IPS DF 6.9 (cell line): ENCODE results near the gene HSPB8.

Experiments used
- DNase-seq: peaks from one replicate; pipeline ENCODE4 v3.0.0-alpha.2; 2013; ENCODE audit warnings: low read depth, low spot score
- H3K27ac ChIP-seq: one replicate; pipeline ENCODE4 v1.5.1; 2013; ENCODE audit warnings: low read length, control low read depth
- H3K27me3 ChIP-seq: 2 replicates; pipeline ENCODE4 v1.6.1; 2013; ENCODE audit warnings: mild to moderate bottlenecking, low read length; ENCODE audit not compliant: control insufficient read depth, insufficient read depth
- H3K36me3 ChIP-seq: 2 replicates; pipeline ENCODE4 v1.6.1; 2013; ENCODE audit warnings: low read length; ENCODE audit not compliant: control insufficient read depth, insufficient read depth
- H3K4me1 ChIP-seq: 2 replicates; pipeline ENCODE4 v1.6.1; 2013; ENCODE audit warnings: low read length; ENCODE audit not compliant: control insufficient read depth, insufficient read depth
- H3K4me3 ChIP-seq: 2 replicates; pipeline ENCODE4 v1.5.1; 2013; ENCODE audit warnings: mild to moderate bottlenecking, low read length
- H3K9me3 ChIP-seq: 2 replicates; pipeline ENCODE4 v1.6.1; 2013; ENCODE audit warnings: low read length, inconsistent platforms; ENCODE audit not compliant: control insufficient read depth, insufficient read depth
- WGBS: extraction: QIAGEN DNeasy Blood & Tissue Kit; methylation state at CpG from one replicate; pipeline ENCODE4 v1.1.7; 2013; ENCODE audit warnings: mixed read lengths, missing lambda C conversion rate; ENCODE audit not compliant: insufficient read length, insufficient coverage; 5-methylcytosine and 5-hydroxymethylcytosine counted together

The HSPB8 gene

DNA sequence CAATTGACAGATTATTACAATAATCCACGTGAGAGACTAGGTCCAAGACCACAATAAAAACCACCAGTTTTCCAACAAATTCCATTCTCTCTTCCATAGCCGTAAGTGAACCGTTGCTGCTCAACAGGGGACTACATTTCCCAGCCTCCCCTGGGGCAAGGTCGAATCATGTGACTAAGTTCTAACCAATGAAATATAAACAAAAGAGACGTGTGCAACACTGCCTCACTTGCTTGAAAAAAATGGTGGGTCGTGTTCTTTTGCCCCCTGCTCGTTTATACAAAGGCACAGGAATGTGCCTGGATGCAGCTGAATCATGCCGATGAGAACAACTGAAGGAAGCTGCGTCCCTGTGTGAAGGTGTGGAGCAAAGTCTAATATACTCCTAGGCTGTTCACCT, 51.1 kb downstream of the HSPB8 start:
- H3K4me3 ChIP-seq: no peak overlapping the region
- no peak overlapping the region for H3K27ac ChIP-seq
- H3K4me1 ChIP-seq: peaks cover 7% of the 10 kb centered on the region; the same call in 1 of the 2 replicates
- no peaks in the 10 kb centered on the region for H3K27me3 ChIP-seq
- peak; percentile 61 for DNase-seq
- H3K9me3 ChIP-seq: no peaks in the 10 kb centered on the region
- no CpG with 5 or more reads among the region's 9 CpGs for WGBS
- H3K36me3 ChIP-seq: no peaks in the 10 kb centered on the region

DNA sequence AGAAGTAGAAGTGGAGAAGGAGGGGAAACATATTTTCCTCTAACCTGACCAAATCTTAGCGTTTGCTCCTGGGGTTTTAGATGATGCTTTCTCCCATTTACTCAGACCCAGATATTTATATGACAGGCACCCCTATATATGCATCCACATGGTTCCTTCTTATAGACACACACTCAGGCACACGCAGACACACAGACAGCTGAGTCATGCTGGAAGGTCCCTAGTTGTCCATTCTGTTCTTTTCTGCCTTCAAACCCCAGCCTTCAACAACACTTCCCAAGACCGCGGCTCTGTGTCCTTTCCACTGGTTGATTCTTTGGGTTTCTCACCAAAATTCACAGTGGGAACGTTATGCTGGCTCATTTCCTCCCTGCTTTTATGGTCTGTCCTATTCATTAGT, 52.1 kb downstream of the HSPB8 start:
- WGBS: no CpG with 5 or more reads among the region's 5 CpGs
- H3K27ac ChIP-seq: no peak overlapping the region

DNA sequence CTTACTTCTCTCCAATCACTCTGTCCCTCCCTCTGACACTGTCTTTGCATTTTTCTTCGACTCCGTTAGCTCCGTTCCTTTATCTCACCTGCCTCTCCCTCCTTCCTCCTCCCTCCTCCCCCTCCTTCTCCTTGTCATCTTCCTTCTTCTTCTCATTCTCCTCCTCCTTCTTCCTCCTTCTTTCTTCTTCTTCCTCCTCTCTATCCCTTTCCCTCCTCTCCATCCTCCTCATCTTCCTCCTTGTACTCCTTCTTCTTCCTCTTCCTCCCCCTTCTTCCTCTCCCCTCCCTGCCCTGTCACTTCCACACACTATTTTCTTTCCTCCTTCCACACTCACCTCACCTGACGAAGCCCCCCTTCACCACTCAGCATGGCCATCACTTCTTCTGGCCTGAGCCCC, 53.0 kb downstream of the HSPB8 start:
- Histone ChIP-seq H3K27me3 (no peaks in the 10 kb centered on the region), H3K4me1 (peaks cover 10% of the 10 kb centered on the region; the same call in 1 of the 2 replicates), H3K27ac (no peak overlapping the region), H3K9me3 (no peaks in the 10 kb centered on the region), H3K36me3 (no peaks in the 10 kb centered on the region), H3K4me3 (no peak overlapping the region)
- WGBS: no CpG with 5 or more reads among the region's 4 CpGs
- no peak for DNase-seq

More for the DNA sequence above, 52.1 kb downstream of the HSPB8 start:
- Histone ChIP-seq H3K36me3 (no peaks in the 10 kb centered on the region), H3K4me1 (peaks cover 5% of the 10 kb centered on the region; the same call in 1 of the 2 replicates), H3K27me3 (no peaks in the 10 kb centered on the region), H3K9me3 (no peaks in the 10 kb centered on the region), H3K4me3 (no peak overlapping the region)
- no peak for DNase-seq

DNA sequence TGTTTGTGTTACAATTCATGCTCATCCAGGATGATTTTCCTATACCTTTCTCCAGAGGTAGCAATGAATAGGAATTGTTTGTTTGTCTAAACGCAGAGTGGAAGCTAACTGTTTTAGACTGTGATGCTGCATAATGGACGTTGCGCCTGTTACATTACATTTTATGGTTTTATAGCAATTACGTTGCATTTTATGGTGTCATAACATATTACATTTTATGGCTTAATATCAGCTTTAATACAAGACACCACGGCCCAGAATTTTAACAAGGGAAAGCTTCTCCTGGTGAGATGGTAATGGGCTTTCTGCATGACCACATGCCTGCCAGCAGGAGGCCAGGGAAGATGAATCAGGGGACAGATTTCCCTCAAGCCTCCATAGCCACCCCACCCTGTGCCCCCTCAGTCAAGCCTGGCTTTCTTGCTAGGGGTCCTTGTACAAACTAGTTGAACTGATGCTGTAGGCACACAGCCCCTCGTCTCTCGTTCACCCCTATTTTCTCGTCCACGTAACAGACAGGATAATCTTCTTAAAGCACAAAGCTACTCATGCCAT, 56.5 kb downstream of the HSPB8 start:
- WGBS: no CpG with 5 or more reads among the region's 9 CpGs
- no peak overlapping the region for H3K4me3 ChIP-seq
- no peaks in the 10 kb centered on the region for H3K9me3 ChIP-seq

DNA sequence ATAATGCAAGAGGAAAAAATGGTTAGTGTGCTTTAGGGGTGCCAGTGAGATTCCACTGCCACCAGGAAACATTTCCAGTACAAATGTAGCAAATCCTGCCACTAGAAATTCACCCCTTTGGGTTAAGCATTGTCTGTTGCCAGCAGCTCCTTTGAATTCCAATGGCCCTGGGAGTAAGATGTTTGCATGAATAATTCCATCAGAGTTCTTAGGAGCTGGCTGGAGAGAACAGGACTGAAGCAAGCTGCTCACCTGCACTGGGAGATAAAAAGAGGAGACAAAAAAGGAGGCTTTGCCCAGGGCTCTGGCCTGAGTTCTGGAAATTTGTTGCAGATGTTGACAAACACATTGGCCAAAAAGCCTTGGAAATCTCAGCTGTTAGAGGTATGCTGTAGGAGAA, 57.6 kb downstream of the HSPB8 start:
- Histone ChIP-seq H3K9me3 (no peaks in the 10 kb centered on the region), H3K4me3 (no peak overlapping the region), H3K4me1 (peaks cover 10% of the 10 kb centered on the region; the same call in 1 of the 2 replicates), H3K27ac (no peak overlapping the region), H3K27me3 (no peaks in the 10 kb centered on the region), H3K36me3 (no peaks in the 10 kb centered on the region)
- no peak for DNase-seq

More for the DNA sequence above, 56.5 kb downstream of the HSPB8 start:
- Histone ChIP-seq H3K27ac (no peak overlapping the region), H3K36me3 (no peaks in the 10 kb centered on the region), H3K27me3 (no peaks in the 10 kb centered on the region), H3K4me1 (peaks cover 10% of the 10 kb centered on the region; the same call in 1 of the 2 replicates)
- no peak for DNase-seq

DNA sequence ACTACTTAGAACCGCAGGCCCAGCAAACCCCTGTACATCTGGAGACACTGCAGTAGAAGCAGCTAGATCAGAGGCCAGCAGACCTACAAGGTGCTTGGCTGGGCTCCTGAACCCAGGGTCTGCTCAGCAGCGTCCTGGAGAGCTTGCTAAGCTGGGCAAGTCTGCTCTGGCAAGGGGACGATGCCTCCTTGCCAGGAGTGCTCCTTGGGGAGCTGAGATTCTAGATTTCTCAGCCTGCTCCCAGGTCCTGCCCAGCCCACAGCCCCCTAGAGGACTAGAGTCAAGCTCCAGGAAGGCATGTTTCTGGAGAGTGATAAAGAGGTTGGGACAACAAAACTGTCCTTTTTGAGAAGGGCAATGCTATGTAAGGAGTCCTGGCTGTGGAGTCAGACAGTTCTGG, 60.3 kb downstream of the HSPB8 start:
- Histone ChIP-seq H3K4me1 (peaks cover 7% of the 10 kb centered on the region; the same call in 1 of the 2 replicates), H3K4me3 (no peak overlapping the region), H3K9me3 (no peaks in the 10 kb centered on the region), H3K27me3 (no peaks in the 10 kb centered on the region), H3K36me3 (no peaks in the 10 kb centered on the region), H3K27ac (no peak overlapping the region)
- no peak for DNase-seq
- WGBS: no CpG with 5 or more reads among the region's 3 CpGs

DNA sequence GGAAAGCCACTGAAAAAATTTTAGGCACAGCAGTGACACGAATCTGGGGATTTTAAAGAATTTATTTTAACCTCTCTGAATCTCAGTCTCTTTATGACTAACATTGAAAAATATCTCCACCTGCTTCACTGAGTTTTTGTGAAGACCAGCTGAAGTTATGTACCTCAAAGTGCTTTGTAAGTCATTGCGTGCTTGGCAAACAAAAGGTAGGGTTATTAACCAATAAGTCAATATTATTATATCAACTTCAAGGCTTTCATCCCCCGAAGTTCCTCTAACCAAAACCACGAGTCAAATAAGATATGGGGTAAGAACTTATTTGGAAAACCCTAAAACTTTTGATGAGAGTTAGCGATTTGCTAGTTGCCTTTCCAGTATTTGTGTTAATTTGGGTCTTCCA, 62.3 kb downstream of the HSPB8 start:
- H3K4me3 ChIP-seq: no peak overlapping the region

DNA sequence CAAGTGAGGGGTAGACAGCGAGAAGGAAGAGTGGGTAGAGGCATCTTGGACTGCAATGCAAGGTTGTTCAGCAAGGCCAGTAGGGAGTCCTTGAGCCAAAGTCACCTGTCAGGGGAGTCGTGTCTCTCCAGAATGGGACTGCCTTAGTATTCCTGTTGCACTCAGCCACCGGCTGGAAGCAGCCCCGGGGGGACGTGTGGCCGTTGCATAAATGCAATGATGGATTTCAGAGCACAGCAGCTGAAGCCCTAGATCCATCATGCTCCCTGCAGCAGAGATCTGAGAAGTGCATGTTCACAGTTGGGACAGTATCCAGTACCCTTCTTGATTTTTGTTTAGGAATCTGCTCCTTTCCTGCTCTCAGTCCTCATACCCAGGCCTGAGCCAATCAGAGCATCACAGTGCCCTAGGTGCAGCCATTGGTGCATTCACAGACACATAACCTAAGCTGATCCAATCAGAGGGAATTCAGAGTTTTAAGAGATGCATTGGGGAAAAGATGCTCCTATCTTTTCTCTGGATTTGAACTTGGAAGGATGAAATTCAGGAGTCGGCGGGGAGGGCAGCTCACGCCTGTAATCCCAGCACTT, 62.9 kb downstream of the HSPB8 start:
- Histone ChIP-seq H3K27ac (no peak overlapping the region), H3K9me3 (no peaks in the 10 kb centered on the region), H3K27me3 (no peaks in the 10 kb centered on the region), H3K4me1 (no peaks in the 10 kb centered on the region), H3K4me3 (no peak overlapping the region), H3K36me3 (no peaks in the 10 kb centered on the region)
- no CpG with 5 or more reads among the region's 9 CpGs for WGBS
- DNase-seq: no peak

More for the DNA sequence above, 62.3 kb downstream of the HSPB8 start:
- H3K27ac ChIP-seq: no peak overlapping the region
- DNase-seq: no peak
- H3K9me3 ChIP-seq: no peaks in the 10 kb centered on the region
- no CpG with 5 or more reads among the region's 5 CpGs for WGBS
- H3K4me1 ChIP-seq: 0 out of 2 replicates have a peak, but pooled peaks cover 4% of the 10 kb centered on the region
- H3K36me3 ChIP-seq: no peaks in the 10 kb centered on the region
- no peaks in the 10 kb centered on the region for H3K27me3 ChIP-seq
